ENCODE data around the gene ARAF. TPM values are rescaled to one million over a fixed set of nuclear protein-coding genes. Genes with fewer than 3 reads are reported as not detected.

The ARAF gene
- total RNA-seq, 1 experiment from 2014 or later = 35.4 TPM

- H3K4me2 ChIP-seq (ENCODE audit: low read length) = no peak overlapping the region
- intact Hi-C loops (cut with micrococcal nuclease) = no loop called here
- H4K20me1 ChIP-seq (ENCODE audit: insufficient read depth) = no peaks in the 10 kb centered on the region
- no peak for TF ChIP-seq ELF1 (IDR thresholded peaks at IDR 0.05; ENCODE audit: borderline replicate concordance, low read depth)
- TF ChIP-seq JUND (IDR thresholded peaks at IDR 0.05) = no peak
- no peak for TF ChIP-seq MAX (IDR thresholded peaks at IDR 0.05)
- TF ChIP-seq FOSL1 (IDR thresholded peaks at IDR 0.05; ENCODE audit: low read depth) = no peak
- no peak for TF ChIP-seq TCF7L2 (IDR thresholded peaks at IDR 0.05; ENCODE audit: borderline replicate concordance, extremely low read depth, insufficient read depth, insufficient read length)
- TF ChIP-seq EGR1 (IDR thresholded peaks at IDR 0.05; ENCODE audit: low read depth) = no peak
- TF ChIP-seq, protein P1, sequence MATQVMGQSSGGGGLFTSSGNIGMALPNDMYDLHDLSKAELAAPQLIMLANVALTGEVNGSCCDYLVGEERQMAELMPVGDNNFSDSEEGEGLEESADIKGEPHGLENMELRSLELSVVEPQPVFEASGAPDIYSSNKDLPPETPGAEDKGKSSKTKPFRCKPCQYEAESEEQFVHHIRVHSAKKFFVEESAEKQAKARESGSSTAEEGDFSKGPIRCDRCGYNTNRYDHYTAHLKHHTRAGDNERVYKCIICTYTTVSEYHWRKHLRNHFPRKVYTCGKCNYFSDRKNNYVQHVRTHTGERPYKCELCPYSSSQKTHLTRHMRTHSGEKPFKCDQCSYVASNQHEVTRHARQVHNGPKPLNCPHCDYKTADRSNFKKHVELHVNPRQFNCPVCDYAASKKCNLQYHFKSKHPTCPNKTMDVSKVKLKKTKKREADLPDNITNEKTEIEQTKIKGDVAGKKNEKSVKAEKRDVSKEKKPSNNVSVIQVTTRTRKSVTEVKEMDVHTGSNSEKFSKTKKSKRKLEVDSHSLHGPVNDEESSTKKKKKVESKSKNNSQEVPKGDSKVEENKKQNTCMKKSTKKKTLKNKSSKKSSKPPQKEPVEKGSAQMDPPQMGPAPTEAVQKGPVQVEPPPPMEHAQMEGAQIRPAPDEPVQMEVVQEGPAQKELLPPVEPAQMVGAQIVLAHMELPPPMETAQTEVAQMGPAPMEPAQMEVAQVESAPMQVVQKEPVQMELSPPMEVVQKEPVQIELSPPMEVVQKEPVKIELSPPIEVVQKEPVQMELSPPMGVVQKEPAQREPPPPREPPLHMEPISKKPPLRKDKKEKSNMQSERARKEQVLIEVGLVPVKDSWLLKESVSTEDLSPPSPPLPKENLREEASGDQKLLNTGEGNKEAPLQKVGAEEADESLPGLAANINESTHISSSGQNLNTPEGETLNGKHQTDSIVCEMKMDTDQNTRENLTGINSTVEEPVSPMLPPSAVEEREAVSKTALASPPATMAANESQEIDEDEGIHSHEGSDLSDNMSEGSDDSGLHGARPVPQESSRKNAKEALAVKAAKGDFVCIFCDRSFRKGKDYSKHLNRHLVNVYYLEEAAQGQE (IDR thresholded peaks at IDR 0.05; ENCODE audit: low read depth) = no peak
- no peak for TF ChIP-seq POLR2AphosphoS5 (IDR thresholded peaks at IDR 0.05; ENCODE audit: low read depth, low read length)
- no peak for ATAC-seq
- no peaks in the 10 kb centered on the region for H3K27me3 ChIP-seq (ENCODE audit: insufficient read depth, low read length)
- CTCF ChIA-PET = no interaction called here
- no peak overlapping the region for H3K9ac ChIP-seq (ENCODE audit: low read length)
- H3K4me1 ChIP-seq (ENCODE audit: control insufficient read depth in 1 of 2, insufficient read depth in 2 of 2, low read length in 2 of 2) = no peaks in the 10 kb centered on the region; a peak in 1 of 4 replicates
- H3K9me3 ChIP-seq (ENCODE audit: control insufficient read depth in 1 of 2, insufficient read depth in 1 of 2, low read depth in 1 of 2, low read length in 2 of 2) = no peaks in the 10 kb centered on the region
- no peaks in the 10 kb centered on the region for H3K9me2 ChIP-seq (ENCODE audit: insufficient read depth)
- BruUV-seq (replicated peaks) = no TSS peak
- POLR2A ChIA-PET = no interaction called here
- RAD21 ChIA-PET (ENCODE audit: low non-redundant PET in 1 of 2, low total read pairs in 2 of 2, uncharacterized antibody in 2 of 2, unreplicated experiment in 2 of 2) = no interaction called here
- no peaks in the 10 kb centered on the region for H3K79me2 ChIP-seq (ENCODE audit: insufficient read depth, low read length)
- H2AFZ ChIP-seq (ENCODE audit: low read depth, low read length, poor library complexity, severe bottlenecking) = no peak overlapping the region
- H3K36me3 ChIP-seq (ENCODE audit: control insufficient read depth in 1 of 2, insufficient read depth in 2 of 2, low read length in 2 of 2) = no peaks in the 10 kb centered on the region
- H3K27ac ChIP-seq (ENCODE audit: low read depth, low read length) = no peak overlapping the region
- DNase-seq (ENCODE audit: low read depth, low spot score) = no peak
- H3K4me3 ChIP-seq (replicated peaks in 1 of 2; ENCODE audit: low read depth in 1 of 2, low read length in 2 of 2) = no peak overlapping the region
Observed at GRCh38 chrX:47611926-47612325, 50.9 kb downstream of the ARAF start.

Data from HCT116 (cell line).